ENCODE results near the gene ZP2. TPM values are rescaled to one million over a fixed set of nuclear protein-coding genes. Genes with fewer than 3 reads are reported as not detected.

Gene ZP2
- total RNA-seq, 2 experiments from 2014 or later = not detected

GRCh38 chr16:21167929-21168602 is 43.3 kb downstream of the ZP2 start:
- H3K27ac Mint-ChIP-seq = no peak overlapping the region
- DNase-seq = peak; percentile 38
- H3K4me3 Mint-ChIP-seq = no peak overlapping the region
- CTCF ChIA-PET = interaction anchor here (0.7 to 1.9 kb wide), 3 partner anchors 10 to 21 kb away, joined by 3 to 6 read pairs (median 3); partner anchors contain the start of gene LDAF1
- no peaks in the 10 kb centered on the region for H3K9me3 Mint-ChIP-seq
- POLR2A ChIA-PET = no interaction called here
- TF ChIP-seq, protein P1, sequence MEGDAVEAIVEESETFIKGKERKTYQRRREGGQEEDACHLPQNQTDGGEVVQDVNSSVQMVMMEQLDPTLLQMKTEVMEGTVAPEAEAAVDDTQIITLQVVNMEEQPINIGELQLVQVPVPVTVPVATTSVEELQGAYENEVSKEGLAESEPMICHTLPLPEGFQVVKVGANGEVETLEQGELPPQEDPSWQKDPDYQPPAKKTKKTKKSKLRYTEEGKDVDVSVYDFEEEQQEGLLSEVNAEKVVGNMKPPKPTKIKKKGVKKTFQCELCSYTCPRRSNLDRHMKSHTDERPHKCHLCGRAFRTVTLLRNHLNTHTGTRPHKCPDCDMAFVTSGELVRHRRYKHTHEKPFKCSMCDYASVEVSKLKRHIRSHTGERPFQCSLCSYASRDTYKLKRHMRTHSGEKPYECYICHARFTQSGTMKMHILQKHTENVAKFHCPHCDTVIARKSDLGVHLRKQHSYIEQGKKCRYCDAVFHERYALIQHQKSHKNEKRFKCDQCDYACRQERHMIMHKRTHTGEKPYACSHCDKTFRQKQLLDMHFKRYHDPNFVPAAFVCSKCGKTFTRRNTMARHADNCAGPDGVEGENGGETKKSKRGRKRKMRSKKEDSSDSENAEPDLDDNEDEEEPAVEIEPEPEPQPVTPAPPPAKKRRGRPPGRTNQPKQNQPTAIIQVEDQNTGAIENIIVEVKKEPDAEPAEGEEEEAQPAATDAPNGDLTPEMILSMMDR (IDR thresholded peaks at IDR 0.05) = no peak
- H3K36me3 Mint-ChIP-seq (ENCODE audit: low read depth) = peaks cover 16% of the 10 kb centered on the region
- no peaks in the 10 kb centered on the region for H3K4me1 Mint-ChIP-seq (ENCODE audit: low read depth)
- intact Hi-C loops (cut with micrococcal nuclease) = no loop called here
- ATAC-seq = peak; percentile 24
- H3K27me3 Mint-ChIP-seq = no peaks in the 10 kb centered on the region

- Mint-ChIP-seq H3K4me1 (ENCODE audit: low read depth) (no peaks in the 10 kb centered on the region), H3K27me3 (no peaks in the 10 kb centered on the region)
- ATAC-seq = peak; percentile 30
These were observed 44.0 kb downstream of the ZP2 start for GRCh38 chr16:21167360-21167759.

GRCh38 chr16:21166561-21166961 is 44.8 kb downstream of the ZP2 start:
- Mint-ChIP-seq H3K4me1 (ENCODE audit: low read depth) (no peaks in the 10 kb centered on the region), H3K27ac (no peak overlapping the region), H3K27me3 (no peaks in the 10 kb centered on the region), H3K36me3 (ENCODE audit: low read depth) (peaks cover 14% of the 10 kb centered on the region), H3K4me3 (no peak overlapping the region), H3K9me3 (no peaks in the 10 kb centered on the region)
- TF ChIP-seq, protein P1 (IDR thresholded peaks at IDR 0.05) = no peak
- no peak for DNase-seq
- CTCF ChIA-PET = interaction anchor here (1.5 to 1.9 kb wide), 2 partner anchors 10 to 22 kb away, joined by 3 to 6 read pairs; no protein-coding TSS in a partner anchor
- POLR2A ChIA-PET = interaction anchor here (0.7 to 1.0 kb wide), 2 partner anchors 10 to 134 kb away, joined by 3 to 4 read pairs; no protein-coding TSS in a partner anchor
- no peak for ATAC-seq
- intact Hi-C loops (cut with micrococcal nuclease) = no loop called here

More at GRCh38 chr16:21167360-21167759, 44.0 kb downstream of the ZP2 start:
- TF ChIP-seq, protein P1 (IDR thresholded peaks at IDR 0.05) = no peak
- H3K4me3 Mint-ChIP-seq = no peak overlapping the region
- no peaks in the 10 kb centered on the region for H3K9me3 Mint-ChIP-seq
- CTCF ChIA-PET = interaction anchor here (1.3 to 1.9 kb wide), 2 partner anchors 11 to 21 kb away, joined by 3 to 6 read pairs; no protein-coding TSS in a partner anchor
- peaks cover 14% of the 10 kb centered on the region for H3K36me3 Mint-ChIP-seq (ENCODE audit: low read depth)
- no peak overlapping the region for H3K27ac Mint-ChIP-seq
- POLR2A ChIA-PET = no interaction called here
- no peak for DNase-seq
- intact Hi-C loops (cut with micrococcal nuclease) = no loop called here

DNA sequence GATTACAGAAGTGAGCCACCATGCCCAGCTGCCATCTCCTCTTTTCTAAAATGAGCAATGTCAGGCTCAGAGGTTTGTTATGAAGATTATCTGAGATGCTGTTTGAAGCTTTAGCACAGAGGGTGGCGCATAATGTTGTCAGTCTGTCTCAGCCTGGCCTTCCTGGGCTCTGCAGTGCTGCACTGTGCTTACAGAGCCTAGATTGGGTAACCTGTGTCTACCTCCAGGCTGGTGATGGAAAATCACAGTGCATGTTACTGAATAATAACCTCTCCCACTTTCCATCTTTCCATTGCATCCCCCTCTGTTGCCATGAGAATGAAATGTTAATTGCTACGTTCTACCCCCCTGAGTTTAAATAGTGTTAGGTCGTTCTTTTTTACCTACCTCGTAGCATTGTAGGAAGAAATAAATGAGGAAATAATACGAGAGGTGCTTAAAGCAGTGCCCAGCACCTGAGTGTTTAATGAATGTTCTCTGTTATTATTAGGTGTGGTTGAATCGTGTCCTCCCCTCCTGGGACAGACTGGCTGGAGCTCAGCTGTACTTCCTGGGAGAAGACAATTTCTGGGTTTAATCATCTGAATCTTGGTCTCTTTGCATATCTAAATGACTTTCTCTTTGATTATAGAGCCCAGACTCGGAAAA is 46.7 kb downstream of the ZP2 start:
- no peak overlapping the region for H3K4me3 Mint-ChIP-seq
- H3K9me3 Mint-ChIP-seq = no peaks in the 10 kb centered on the region
- H3K27me3 Mint-ChIP-seq = no peaks in the 10 kb centered on the region
- no peak overlapping the region for H3K27ac Mint-ChIP-seq
- peaks cover 4% of the 10 kb centered on the region for H3K4me1 Mint-ChIP-seq (ENCODE audit: low read depth)
- intact Hi-C loops (cut with micrococcal nuclease) = no loop called here
- ChIA-PET POLR2A (no interaction called here), CTCF (no interaction called here)
- ATAC-seq (no peak), DNase-seq (no peak)
- peaks cover 9% of the 10 kb centered on the region for H3K36me3 Mint-ChIP-seq (ENCODE audit: low read depth)
- TF ChIP-seq, protein P1 (IDR thresholded peaks at IDR 0.05) = no peak

GRCh38 chr16:21163576-21163975 is 47.8 kb downstream of the ZP2 start:
- ChIA-PET CTCF (no interaction called here), POLR2A (interaction anchor here (0.6 kb wide), 1 partner anchor 1189 kb away, joined by 3 read pairs; no protein-coding TSS in a partner anchor)
- TF ChIP-seq, protein P1 (IDR thresholded peaks at IDR 0.05) = no peak
- H3K9me3 Mint-ChIP-seq = no peaks in the 10 kb centered on the region
- H3K27ac Mint-ChIP-seq = no peak overlapping the region
- intact Hi-C loops (cut with micrococcal nuclease) = no loop called here
- H3K4me3 Mint-ChIP-seq = no peak overlapping the region
- ATAC-seq (no peak), DNase-seq (no peak)
- H3K36me3 Mint-ChIP-seq (ENCODE audit: low read depth) = peaks cover 9% of the 10 kb centered on the region
- no peaks in the 10 kb centered on the region for H3K27me3 Mint-ChIP-seq
- peaks cover 10% of the 10 kb centered on the region for H3K4me1 Mint-ChIP-seq (ENCODE audit: low read depth)

Data from activated CD8-positive, alpha-beta T cell treated with anti-CD3 and anti-CD28 coated beads for 36 hours (primary cell).